Eye (tissue), 1 donor: ENCODE measurements around the gene CFAP46.
"Not testable (repeated sequence)": the region's sequence is repeated elsewhere in the genome, so short reads cannot be mapped to it uniquely, and the experiment has no call there.

Experiments used
- DNase-seq: peaks from one replicate; pipeline ENCODE4 v3.0.0-alpha.2; 2015

The CFAP46 gene

GRCh38 chr10:132943791-132944404 is 1.5 kb upstream of the CFAP46 start:
- DNase-seq: no peak

GRCh38 chr10:132943058-132943790 is 854 bp upstream of the CFAP46 start:
- DNase-seq: no peak

GRCh38 chr10:132941640-132942051 is 724 bp downstream of the CFAP46 start:
- DNase-seq: no peak

- no peak for DNase-seq
These were observed 1.4 kb downstream of the CFAP46 start for GRCh38 chr10:132940791-132941465.

- peak; percentile 79 for DNase-seq
These were observed 2.2 kb downstream of the CFAP46 start for GRCh38 chr10:132939957-132940790.

GRCh38 chr10:132939378-132939955 is 2.9 kb downstream of the CFAP46 start:
- no peak for DNase-seq

- no peak for DNase-seq
These were observed 3.7 kb downstream of the CFAP46 start for GRCh38 chr10:132938472-132939339.

GRCh38 chr10:132937861-132938260 is 4.5 kb downstream of the CFAP46 start:
- DNase-seq: no peak

GRCh38 chr10:132934953-132935352 is 7.4 kb downstream of the CFAP46 start:
- no peak for DNase-seq

- no peak for DNase-seq
These were observed 8.9 kb downstream of the CFAP46 start for GRCh38 chr10:132933308-132934042.

GRCh38 chr10:132932461-132933307 is 9.7 kb downstream of the CFAP46 start:
- no peak for DNase-seq

GRCh38 chr10:132931258-132932250 is 10.8 kb downstream of the CFAP46 start:
- not testable (repeated sequence) for DNase-seq

GRCh38 chr10:132930701-132931100 is 11.7 kb downstream of the CFAP46 start:
- not testable (repeated sequence) for DNase-seq

GRCh38 chr10:132929953-132930548 is 12.3 kb downstream of the CFAP46 start:
- DNase-seq: no peak

- no peak for DNase-seq
These were observed 12.9 kb downstream of the CFAP46 start for GRCh38 chr10:132929480-132929879.

GRCh38 chr10:132928261-132928660 is 14.1 kb downstream of the CFAP46 start:
- no peak for DNase-seq

GRCh38 chr10:132927824-132928223 is 14.5 kb downstream of the CFAP46 start:
- no peak for DNase-seq
